ENCODE measurements around the gene LTBP3. TPM values are rescaled to one million over a fixed set of nuclear protein-coding genes. Genes with fewer than 3 reads are reported as not detected.

LTBP3 gene
- total RNA-seq, 1 experiment from 2014 or later = 248 TPM

- Histone ChIP-seq H3K79me2 (ENCODE audit: insufficient read depth, low read length) (no peaks in the 10 kb centered on the region), H3K27ac (ENCODE audit: low read depth, low read length) (no peak overlapping the region; the same call in 1 of the 2 replicates), H3K9ac (ENCODE audit: low read length) (no peak overlapping the region), H3K4me3 (replicated peaks in 1 of 2; ENCODE audit: low read depth in 1 of 2, low read length in 2 of 2) (no peak overlapping the region), H3K36me3 (ENCODE audit: control insufficient read depth in 1 of 2, insufficient read depth in 2 of 2, low read length in 2 of 2) (peaks cover 0 to 6% of the 10 kb centered on the region in 2 experiments; a peak in 1 of 4 replicates), H3K4me2 (ENCODE audit: low read length) (peak overlapping the region; percentile 36; the same call in 1 of the 2 replicates), H4K20me1 (ENCODE audit: insufficient read depth) (no peaks in the 10 kb centered on the region), H3K9me3 (ENCODE audit: control insufficient read depth in 1 of 2, insufficient read depth in 1 of 2, low read depth in 1 of 2, low read length in 2 of 2) (no peaks in the 10 kb centered on the region), H2AFZ (ENCODE audit: low read depth, low read length, poor library complexity, severe bottlenecking) (no peak overlapping the region), H3K4me1 (ENCODE audit: control insufficient read depth in 1 of 2, insufficient read depth in 2 of 2, low read length in 2 of 2) (peaks cover 12 to 19% of the 10 kb centered on the region in 2 experiments), H3K27me3 (ENCODE audit: insufficient read depth, low read length) (no peaks in the 10 kb centered on the region), H3K9me2 (ENCODE audit: insufficient read depth) (no peaks in the 10 kb centered on the region)
- POLR2A ChIA-PET = interaction anchor here (1.6 to 1.7 kb wide), 2 partner anchors 20 to 54 kb away, joined by 4 to 5 read pairs; partner anchors contain the start of gene PCNX3
- no peak for DNase-seq (ENCODE audit: low read depth, low spot score)
- CTCF ChIA-PET = interaction anchor here (2.8 to 3.5 kb wide), 2 partner anchors 23 to 54 kb away, joined by 15 to 28 read pairs; partner anchors contain the start of gene FAM89B
- intact Hi-C loops (cut with micrococcal nuclease) = no loop called here
- TF ChIP-seq POLR2A (IDR thresholded peaks at IDR 0.05; ENCODE audit: borderline replicate concordance, extremely low read depth, insufficient read depth, insufficient read length) = no peak
- no peak for TF ChIP-seq SP1 (IDR thresholded peaks at IDR 0.05; ENCODE audit: low read depth)
- TF ChIP-seq RAD21 (IDR thresholded peaks at IDR 0.05; ENCODE audit: low read depth) = no peak
- no peak for TF ChIP-seq SRF (IDR thresholded peaks at IDR 0.05; ENCODE audit: low read depth)
- TF ChIP-seq TCF7L2 (IDR thresholded peaks at IDR 0.05; ENCODE audit: borderline replicate concordance, extremely low read depth, insufficient read depth, insufficient read length) = no peak
- TF ChIP-seq FOSL1 (IDR thresholded peaks at IDR 0.05; ENCODE audit: low read depth) = no peak
- TF ChIP-seq ELF1 (IDR thresholded peaks at IDR 0.05; ENCODE audit: borderline replicate concordance, low read depth) = no peak
- TF ChIP-seq MAX (IDR thresholded peaks at IDR 0.05) = no peak
- no peak for TF ChIP-seq ZBTB33 (IDR thresholded peaks at IDR 0.05; ENCODE audit: extremely low read depth, insufficient replicate concordance, low read length)
- no peak for TF ChIP-seq CEBPB (IDR thresholded peaks at IDR 0.05; ENCODE audit: low read depth)
- TF ChIP-seq EGR1 (IDR thresholded peaks at IDR 0.05; ENCODE audit: low read depth) = no peak
- TF ChIP-seq ZNF274 (IDR thresholded peaks at IDR 0.05; ENCODE audit: low read depth, low read length) = no peak
- BruUV-seq (replicated peaks) = no TSS peak
- ATAC-seq = no peak
- RAD21 ChIA-PET (ENCODE audit: low non-redundant PET in 1 of 2, low total read pairs in 2 of 2, uncharacterized antibody in 2 of 2, unreplicated experiment in 2 of 2) = no interaction called here
Measured at GRCh38 chr11:65595131-65595530, 37.0 kb upstream of the LTBP3 start.

All from HCT116 (cell line).